Measurements from ENCODE around the gene CFAP53.

CFAP53 gene

DNA sequence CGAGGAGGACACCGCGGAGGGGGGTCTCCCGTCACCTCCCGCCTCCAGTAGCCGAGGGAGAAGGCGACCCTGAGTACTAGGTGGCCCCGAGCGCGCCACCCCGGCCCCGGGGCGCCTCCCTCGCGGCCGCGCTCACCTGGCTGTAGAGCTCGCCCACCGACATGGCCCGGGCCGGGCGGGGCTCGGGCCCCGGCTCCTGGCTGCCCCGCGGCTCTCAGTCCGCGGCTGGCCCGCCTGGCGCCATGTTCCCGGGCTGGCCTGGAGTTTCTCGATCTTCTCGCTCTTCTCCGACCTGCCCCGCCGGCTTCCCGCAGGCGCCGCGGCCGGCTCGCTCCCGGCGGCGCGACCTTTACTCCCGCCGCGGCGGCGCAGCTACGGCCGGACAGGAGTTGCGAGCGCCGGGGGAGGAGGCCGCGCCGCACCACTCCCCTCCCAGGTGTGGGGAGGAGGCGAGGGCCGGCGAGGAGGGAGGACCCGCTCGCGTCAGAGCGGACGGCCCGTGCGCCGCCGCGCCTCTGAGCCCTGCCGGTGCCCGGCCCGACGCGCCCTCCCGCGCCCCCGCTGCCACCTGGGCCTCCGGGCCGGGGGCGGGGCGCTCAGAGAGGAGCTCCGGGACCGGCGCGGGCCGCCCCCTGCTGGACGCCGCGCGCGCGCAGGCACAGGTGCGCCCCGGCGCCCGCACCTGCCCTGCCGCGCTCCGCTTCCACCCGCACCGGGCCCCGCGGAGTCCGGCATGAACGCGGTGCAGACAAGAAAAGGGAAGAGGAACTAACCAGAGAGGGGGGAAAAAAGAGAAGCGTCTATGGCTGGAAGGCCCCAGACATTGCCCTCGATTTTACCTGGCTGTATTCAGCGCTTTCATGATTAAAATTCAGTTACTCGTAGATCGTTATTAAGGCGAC is 71.4 kb downstream of the CFAP53 start, which contains the start of gene MYO5B:
Gene MYO5B, minus strand, starts transcription at position 517 of the 902 bp plus-strand sequence. Its CDS starts 354 bp downstream, at position 163.
- peak; percentile 7 for TF ChIP-seq CTCF (IDR thresholded peaks at IDR 0.05; ENCODE audit: low read depth, low read length, missing control alignments)
- in situ Hi-C loops (cut with HindIII; ENCODE audit: low sequenced_read_pairs), result no loop called here
- DNase-seq (ENCODE audit: low read depth), result no peak
- peak within 1 kb of the TSS; percentile 36 for H3K4me3 ChIP-seq (ENCODE audit: low read depth, low read length)

- DNase-seq (ENCODE audit: low read depth), result no peak
- H3K4me3 ChIP-seq (ENCODE audit: low read depth, low read length), result peak overlapping the region; percentile 36
- TF ChIP-seq CTCF (IDR thresholded peaks at IDR 0.05; ENCODE audit: low read depth, low read length, missing control alignments), result no peak
- in situ Hi-C loops (cut with HindIII; ENCODE audit: low sequenced_read_pairs), result no loop called here
Measured at GRCh38 chr18:50193796-50194630, 72.3 kb downstream of the CFAP53 start.

DNA sequence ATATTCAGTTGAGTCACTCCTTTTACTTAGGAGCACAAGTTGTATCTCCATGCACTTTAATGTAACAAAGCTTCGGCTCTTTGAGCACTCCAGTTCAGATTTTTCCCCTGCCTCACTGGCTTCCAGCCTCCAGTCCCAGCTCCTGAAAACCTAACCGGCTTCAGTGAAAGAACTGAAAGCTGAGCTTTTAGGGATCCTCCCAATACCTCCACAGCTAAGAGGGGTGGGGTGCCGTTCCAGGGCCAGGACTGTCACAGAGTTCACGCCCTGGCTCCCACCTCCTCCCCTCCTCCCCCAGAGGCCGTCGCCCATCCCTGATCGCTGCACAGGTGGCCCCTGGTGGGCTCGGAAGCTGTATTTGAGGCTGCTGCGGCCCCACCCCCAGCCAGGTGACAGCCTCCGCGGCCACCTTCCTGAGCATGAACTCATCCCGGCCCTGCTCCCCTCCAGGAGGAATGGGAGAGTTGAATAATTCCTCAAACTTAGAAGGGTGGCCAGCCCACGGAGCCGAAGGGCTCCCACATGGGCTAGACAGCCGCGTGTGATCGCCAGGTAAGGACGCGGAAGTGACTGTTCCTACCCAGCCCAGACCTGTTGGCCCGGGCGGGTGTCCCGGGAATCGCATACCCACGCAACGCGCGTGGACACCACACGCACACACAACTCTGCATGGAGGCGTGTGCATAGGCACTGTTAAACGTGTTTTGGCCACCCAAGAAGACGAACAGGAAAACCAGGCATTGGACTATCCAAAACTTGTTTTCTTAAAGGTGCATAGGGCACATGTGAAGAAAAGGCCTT is 73.1 kb downstream of the CFAP53 start:
- DNase-seq (ENCODE audit: low read depth), result no peak
- TF ChIP-seq CTCF (IDR thresholded peaks at IDR 0.05; ENCODE audit: low read depth, low read length, missing control alignments), result no peak
- in situ Hi-C loops (cut with HindIII; ENCODE audit: low sequenced_read_pairs), result no loop called here
- no peak overlapping the region for H3K4me3 ChIP-seq (ENCODE audit: low read depth, low read length)

DNA sequence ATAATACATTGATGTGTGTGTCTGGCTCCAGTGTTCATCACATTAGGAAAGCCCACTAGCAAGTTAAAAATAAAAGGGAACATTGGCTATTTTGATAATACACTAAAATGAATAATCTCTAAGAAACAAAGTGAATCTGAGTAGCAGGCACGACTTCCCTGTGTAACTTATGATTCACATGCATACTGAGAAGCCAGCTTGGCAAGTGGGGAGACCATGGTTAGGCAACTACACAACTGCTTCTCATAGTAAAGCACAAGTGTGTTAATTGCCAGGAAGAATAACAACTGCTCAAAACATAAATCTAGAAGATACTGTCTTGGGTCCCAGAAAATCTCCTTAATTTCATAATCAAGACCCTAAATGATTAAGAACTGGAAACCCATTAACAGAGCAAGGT is 75.4 kb downstream of the CFAP53 start:
- H3K4me3 ChIP-seq (ENCODE audit: low read depth, low read length), result no peak overlapping the region
- DNase-seq (ENCODE audit: low read depth), result no peak
- TF ChIP-seq CTCF (IDR thresholded peaks at IDR 0.05; ENCODE audit: low read depth, low read length, missing control alignments), result no peak
- in situ Hi-C loops (cut with HindIII; ENCODE audit: low sequenced_read_pairs), result no loop called here

- no peak for DNase-seq (ENCODE audit: low read depth)
- in situ Hi-C loops (cut with HindIII; ENCODE audit: low sequenced_read_pairs), result no loop called here
- no peak overlapping the region for H3K4me3 ChIP-seq (ENCODE audit: low read depth, low read length)
- no peak for TF ChIP-seq CTCF (IDR thresholded peaks at IDR 0.05; ENCODE audit: low read depth, low read length, missing control alignments)
Measured at GRCh38 chr18:50190236-50190635, 76.1 kb downstream of the CFAP53 start.

GRCh38 chr18:50189160-50189559 is 77.1 kb downstream of the CFAP53 start:
- in situ Hi-C loops (cut with HindIII; ENCODE audit: low sequenced_read_pairs), result no loop called here
- no peak for TF ChIP-seq CTCF (IDR thresholded peaks at IDR 0.05; ENCODE audit: low read depth, low read length, missing control alignments)

More at GRCh38 chr18:50189160-50189559, 77.1 kb downstream of the CFAP53 start:
- DNase-seq (ENCODE audit: low read depth), result no peak
- H3K4me3 ChIP-seq (ENCODE audit: low read depth, low read length), result no peak overlapping the region
